ENCODE measurements around the gene BAMBI.
A peak's percentile ranks its signal among the peaks of the same experiment; 100 is the strongest.
"Not testable (repeated sequence)": the region's sequence is repeated elsewhere in the genome, so short reads cannot be mapped to it uniquely, and the experiment has no call there.

BAMBI gene, protein sequence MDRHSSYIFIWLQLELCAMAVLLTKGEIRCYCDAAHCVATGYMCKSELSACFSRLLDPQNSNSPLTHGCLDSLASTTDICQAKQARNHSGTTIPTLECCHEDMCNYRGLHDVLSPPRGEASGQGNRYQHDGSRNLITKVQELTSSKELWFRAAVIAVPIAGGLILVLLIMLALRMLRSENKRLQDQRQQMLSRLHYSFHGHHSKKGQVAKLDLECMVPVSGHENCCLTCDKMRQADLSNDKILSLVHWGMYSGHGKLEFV

DNA sequence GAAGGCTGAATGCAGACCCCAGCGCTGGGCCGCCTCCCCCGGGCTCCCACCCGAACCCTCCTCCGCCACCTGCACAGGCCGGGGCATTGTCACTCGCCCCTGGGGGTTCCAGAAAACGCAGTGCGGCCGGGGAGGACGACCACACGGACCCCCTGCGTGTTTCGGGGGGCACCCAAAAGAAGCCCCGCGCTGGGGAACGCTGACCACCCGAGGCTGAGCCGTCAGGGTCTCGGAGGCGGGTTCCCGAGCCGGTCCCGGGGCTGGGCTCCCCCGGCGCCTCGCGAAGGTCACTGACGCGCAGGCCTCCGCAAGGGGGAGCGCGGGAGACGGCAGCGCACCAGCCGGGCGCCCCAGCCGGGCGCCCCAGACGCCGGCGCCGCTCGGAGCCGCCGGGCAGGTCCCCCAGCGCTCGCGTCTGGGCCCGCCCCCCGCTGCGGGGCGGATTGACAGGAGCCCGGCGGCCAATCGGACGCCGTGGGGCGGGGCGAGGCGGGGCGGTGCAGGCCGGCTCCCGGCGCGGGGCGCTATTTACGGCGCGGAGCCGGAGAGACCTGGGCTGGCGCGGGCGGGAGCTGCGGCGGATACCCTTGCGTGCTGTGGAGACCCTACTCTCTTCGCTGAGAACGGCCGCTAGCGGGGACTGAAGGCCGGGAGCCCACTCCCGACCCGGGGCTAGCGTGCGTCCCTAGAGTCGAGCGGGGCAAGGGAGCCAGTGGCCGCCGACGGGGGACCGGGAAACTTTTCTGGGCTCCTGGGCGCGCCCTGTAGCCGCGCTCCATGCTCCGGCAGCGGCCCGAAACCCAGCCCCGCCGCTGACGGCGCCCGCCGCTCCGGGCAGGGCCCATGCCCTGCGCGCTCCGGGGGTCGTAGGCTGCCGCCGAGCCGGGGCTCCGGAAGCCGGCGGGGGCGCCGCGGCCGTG is at the start of gene BAMBI:
BAMBI (plus strand) TSS at position 554 of the 920 bp plus-strand sequence. CDS start 377 bp downstream, outside the sequence.
- peak; percentile 57 for DNase-seq

DNA sequence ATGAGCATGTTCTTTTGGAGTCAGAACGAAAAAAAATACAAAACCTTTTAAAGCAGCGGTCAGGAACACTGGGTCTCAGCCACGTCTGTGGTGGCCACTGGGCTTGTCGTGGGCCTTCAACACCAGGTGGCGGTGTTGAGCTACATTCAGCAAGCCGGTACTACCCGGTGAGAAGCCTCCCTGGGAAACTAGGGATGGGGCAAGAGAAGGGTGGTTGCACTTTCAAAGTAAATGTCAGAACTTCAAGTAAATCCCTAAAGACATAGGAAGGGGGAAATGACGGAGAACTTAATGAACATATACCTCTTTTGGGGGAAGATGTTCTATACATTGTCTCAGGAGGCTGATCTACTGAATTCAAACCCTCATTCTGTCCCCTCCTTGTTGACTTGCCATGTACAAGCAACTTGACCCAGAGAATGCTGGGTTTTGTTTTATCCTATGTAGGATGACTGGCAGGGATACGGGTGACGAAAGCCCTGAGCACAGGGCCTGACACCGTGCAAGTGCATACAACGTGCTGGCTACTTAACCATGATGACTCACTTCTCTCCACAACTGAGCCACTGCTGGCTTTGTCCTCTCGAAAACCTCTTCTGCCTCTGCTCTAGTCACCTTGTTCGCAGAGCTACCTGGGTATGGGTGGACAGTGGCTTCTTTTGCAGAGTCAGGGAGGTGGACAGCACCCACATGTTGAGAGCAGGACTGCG is 49.0 kb upstream of the BAMBI start:
- DNase-seq = no peak

DNA sequence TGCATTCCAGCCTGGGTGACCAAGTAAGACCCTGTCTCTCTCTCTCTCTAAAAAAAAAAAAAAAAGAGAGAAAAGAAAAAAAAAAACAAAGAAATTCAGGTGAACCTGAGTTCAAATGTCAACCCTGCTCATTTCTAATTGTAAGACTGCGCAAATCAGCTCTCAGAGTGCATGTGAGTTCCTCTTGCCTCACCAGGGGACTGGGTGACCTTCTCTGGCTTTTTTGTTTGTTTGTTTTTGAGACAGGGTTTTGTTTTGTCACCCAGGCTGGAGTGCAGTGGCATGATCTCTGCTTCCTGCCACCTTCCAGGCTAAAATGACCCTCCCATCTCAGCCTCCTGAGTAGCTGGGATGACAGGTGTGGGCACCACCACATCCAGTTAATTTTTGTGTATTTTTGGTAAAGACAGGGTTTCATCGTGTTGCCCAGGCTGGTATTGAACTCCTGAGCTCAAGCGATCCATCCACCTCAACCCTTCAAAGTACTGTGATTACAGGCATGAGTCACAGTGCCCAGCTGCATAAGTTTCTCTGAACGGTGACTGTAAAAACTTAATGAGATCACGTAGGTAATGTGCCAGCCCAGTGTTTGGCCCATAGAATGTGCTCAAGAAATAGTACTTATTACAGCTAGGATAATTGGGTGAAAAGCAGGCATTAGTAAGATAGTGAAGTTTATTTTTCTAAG is 45.3 kb upstream of the BAMBI start:
- DNase-seq = no peak

DNA sequence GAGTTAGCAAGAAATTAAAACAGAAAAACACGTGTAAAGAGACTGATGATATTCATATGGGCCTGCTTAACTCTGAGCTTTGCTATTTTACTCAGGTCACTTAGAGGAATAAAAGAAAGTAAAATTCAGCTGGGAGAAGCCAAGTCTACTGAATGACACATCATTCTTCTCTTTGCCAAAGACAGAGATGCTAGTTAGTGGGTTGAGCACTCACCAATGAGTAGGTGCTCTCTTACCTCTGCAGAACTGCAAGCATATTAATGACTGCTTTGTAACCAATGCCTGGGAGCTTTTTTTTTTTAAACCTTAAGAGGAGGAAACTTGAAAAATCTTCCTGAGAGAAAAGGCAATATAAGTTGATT is 44.8 kb upstream of the BAMBI start:
- DNase-seq = no peak

DNA sequence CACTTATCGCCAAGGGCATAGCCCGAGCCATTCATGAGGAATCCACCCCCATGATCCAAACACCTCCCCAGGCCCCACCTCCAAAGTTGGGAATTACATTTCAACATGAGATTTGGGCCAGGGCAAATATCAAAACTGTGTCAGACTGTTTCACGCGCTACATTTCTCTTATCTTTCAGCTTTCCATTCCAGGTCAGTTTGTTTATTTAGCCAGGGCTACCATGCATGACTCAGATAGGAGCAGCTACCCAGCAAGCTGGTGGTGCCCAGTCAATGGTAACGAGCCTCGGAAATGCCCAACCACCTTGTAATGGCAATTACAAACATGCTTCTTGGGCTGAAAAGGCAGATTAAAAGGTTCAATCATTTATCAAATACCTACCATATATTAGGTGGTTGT is 43.6 kb upstream of the BAMBI start:
- DNase-seq = no peak

DNA sequence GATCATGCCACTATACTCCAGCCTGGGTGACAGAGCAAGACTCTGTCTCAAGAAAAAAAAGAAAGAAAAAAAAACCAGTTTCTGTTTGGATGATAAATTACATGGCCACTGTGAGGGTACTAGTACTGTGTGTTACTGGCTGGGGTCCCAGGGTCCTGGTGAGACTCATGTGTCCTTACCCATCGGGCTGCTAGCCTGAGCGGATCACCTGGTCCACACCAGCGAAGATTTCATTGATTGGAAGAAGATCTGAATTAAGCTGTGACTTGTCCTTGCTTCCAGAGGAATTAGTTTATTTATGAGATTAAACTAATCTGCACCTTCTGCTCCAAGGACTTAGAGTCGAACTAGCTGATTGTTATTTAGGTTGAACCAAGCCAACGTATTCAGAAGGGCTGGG is 40.0 kb upstream of the BAMBI start:
- DNase-seq = no peak

DNA sequence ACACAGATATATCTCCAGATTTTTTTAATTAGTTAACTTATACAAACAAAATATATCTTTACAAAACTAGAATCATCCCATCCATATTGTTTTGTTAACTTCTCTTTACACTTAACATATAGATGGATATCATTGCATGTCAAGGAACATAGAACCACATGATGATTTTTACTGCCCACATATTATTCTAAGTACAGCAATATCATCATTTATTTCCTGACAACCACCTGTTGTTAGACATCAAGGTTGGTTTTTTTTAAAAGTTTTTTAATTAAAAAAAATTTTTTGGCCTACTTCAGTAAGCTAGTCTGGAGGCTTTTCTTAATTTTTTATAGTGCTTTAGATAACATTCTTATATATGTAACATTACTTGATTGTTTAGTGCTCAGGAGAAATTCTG is 38.9 kb upstream of the BAMBI start:
- DNase-seq = no peak

DNA sequence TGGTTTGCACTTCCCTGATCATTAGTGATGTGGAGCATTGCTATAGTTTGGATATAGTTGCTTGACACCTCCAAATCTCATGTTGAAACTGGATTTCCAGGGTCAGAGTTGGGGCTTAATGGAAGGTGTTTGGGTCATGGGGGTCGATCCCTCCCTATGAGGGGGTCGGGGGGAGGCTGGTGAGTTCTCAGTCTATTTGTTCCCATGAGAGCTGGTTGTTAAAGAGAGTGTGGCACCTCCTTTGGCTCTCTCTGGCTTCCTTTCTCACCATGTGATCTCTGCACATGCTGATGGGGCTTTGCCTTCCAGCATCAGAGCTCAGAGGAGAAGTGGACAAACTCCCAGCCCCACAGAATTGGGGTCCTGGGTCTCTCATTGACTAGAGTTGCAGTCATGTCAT is 36.8 kb upstream of the BAMBI start:
- DNase-seq = no peak

DNA sequence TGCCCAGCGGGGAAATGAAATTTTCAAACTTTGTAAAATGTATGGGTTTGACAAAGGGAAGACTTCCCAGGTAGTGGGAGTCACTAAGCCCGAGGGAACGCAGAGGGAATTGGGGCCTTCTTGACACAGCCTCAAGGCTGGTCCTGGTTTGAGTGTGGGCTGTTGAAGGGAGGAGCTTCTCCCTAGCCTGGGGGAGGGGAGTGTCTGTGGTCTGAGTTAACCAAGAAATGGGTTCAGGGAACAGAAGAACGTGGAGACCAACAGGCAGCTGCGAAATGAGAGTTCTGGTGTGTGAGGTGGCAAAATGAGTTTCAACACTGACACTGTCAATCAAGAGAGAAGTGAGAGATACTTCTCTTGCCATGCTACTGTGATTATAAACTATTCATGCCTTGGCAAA is 32.7 kb upstream of the BAMBI start:
- no peak for DNase-seq

DNA sequence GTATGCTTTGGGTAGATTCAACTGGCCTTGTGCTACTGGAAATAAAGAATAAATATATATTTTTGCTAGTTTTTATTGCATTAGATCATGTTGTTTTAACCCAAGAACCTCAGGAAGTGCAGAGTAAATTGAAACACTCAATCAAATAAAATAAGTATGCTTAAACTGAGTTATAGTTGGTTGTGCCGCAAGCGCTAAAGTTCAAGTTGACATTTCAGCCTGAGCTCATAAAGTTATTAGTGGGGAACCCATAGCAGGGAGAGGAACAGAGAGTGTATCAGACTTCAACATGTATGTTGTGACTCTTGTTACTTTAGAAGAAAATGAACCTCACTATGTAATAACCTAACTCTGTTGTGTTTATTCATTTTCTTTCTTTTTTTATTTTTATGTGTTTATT is 25.2 kb upstream of the BAMBI start:
- DNase-seq = no peak

DNA sequence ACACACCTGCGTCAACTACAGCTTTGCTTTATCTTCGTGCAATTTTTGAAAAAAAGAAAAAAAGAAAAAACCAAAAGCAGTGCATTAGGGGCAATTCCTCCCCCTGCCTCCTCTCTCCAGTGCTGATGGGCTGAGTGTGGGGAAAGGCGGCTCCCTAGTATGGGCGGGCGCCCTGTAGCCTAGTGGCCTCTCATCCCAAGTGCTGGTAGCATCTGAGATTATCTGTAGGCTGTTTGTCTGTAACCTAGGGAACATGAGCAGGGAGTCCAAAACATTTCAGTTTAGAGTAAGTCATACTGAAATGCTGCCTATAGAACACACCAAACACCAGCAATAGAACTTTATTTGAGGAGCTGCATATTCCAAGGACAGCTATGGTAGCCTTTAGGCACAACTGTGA is 24.6 kb upstream of the BAMBI start:
- DNase-seq = no peak

DNA sequence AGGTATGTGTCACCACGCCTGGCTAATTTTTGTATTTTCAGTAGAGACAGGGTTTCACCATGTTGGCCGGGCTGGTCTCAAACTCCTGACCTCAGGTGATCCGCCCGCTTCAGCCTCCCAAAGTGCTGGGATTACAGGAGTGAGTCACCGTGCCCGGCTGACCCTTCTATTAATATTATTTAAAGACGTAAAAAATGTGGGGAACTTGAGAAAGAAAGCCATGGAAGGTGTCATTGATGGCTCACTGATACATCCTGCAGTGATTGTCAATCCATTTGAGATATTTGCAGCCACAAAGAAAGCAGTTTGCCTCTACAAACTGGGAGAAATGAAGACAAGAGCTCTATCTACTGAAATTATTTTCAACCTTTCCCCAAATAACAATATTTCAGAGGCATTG is 18.5 kb upstream of the BAMBI start:
- not testable (repeated sequence) for DNase-seq

DNA sequence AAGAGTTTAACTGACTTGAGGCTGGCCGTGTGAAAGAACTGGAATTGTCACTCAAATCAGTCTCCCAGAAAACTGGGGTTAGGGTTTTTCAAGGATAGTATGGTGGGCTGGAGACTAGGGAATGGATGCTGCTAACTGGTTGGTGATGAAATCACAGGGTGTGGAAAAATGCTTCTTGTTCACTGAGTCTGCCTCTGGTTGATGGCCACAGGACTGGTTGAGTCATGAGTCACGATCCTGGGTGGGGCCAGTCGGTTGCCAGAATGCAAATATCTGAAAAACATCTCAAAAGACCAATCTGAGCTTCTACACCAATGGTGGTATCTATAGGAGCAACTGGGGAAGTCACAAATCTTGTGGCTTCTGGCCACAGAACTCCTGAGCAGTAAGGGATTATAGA is 16.3 kb upstream of the BAMBI start:
- DNase-seq = no peak

DNA sequence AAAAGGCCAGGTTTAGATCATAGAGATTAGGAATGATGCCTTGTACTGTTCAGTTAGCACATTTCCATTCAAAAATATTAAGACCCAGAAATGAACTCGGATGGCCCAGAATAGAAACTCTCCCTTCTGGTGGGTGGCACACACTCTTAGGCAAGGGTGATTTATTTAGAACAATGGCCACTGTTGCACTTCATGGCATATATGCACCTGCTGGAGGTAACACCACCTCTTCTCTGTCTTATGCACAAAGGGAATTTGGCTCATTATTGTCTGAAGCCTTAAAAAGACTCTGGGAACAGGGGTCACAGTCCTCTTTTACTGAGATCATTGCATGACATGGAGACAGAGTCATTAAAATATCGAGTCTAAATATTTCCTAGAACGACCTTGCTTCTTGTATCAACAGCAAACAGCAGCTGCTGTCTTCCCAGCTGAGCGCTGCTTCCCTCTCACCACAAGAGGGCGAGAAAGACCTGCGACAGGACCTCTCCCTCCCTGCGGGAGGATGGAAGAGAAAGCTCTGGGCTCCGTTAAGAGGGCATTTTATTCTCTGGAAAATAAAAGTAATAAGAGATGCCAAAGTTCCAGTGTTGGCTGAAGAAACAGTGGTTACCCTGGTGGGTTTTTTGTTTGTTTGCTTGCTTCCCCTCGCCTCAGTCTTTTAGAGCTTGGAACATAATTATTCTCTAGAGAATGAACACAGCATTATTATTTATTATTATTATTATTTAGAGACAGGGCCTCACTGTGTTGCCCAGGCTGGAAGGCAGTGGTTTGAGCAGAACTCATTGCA is 13.5 kb upstream of the BAMBI start:
- DNase-seq = peak; percentile 15

DNA sequence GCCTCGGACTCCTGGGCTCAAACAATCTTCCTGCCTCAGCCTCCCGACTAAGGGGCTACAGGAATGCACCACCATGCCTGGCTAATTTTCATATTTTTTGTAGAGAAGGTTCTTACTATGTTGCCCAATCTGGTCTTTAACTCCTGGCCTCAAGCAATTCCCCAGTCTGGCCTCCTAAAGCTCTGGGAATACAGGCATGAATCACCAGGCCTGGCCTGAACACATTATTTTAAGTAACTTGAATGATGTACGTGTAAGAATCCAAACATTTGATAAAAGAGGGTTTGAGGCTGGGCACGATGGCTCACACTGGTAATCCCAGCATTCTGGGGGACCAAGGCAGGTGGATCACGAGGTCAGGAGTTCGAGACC is 13.0 kb upstream of the BAMBI start:
- no peak for DNase-seq

DNA sequence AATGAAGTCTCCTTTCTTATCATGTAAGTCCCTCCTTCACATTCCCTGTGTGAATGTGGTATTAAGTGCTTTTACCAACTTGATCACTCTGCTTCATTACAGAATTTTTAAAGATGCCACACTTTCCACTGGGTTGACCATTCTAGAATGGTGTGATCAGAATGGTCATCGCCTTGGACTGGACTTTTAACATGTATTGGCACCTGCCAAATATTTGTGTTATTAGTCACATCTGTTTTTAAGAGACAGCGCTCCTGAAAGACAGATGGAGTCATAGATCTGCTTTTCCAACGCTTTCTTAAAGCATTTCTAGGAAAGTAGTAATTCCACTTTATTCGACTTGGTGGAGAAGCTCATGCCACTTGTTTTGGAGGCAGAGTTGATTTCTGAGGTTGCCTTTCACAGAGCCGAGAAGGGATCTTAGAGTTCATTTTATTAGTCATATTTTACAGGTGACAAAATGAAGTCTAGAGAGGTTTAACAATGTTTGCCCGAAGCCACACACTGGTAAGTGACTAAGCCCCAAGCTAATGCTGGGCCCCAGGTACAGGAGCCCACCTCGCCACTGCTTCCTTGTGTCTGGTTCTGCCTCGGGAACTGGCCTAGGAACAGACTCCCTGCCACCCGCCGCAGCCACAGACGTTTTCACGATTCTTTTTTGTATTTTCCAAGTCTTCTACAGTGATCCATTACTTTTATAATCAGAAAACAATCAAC is 10.4 kb upstream of the BAMBI start:
- DNase-seq = no peak

DNA sequence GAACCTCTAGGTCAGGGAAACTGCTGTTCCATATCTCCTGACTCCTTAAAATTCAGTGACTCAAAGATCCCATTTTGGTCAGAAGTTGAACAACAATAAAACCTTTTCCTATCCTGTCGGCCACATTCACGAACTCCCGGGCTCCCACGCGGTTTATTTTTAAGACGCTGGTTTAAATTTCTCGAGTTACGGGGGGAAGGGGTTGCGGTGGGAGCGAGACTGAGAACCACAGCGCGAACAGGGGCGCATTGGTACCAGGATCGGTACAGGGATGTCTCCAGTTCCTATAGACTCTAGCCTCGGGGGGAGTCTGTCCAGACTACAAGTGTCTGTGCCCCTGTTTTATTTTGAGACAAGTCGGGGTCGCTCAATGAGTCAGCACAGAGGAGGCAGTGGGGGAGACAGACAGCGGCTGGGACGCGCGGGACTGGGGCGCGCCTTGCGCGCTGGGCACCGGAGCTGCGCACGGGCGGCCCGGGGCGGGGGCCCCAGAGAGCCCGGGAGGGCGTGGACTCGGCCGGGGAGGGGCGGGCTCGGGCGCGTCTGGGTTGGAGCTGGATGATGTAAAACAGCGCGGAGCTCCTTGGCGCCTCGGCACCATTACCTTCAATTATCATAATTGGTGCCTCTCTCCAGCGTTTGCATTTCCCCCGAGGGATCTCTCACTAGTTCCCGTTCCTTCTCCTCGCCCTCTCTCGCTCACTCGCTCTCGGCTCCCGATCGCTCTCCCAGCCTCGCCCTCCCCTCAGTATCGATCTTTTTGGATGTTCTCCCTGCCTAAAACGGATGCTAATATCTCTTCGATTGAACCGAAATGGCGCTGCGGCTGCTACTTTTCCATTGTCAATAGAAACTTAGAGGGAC is 8.7 kb upstream of the BAMBI start:
- DNase-seq = no peak

DNA sequence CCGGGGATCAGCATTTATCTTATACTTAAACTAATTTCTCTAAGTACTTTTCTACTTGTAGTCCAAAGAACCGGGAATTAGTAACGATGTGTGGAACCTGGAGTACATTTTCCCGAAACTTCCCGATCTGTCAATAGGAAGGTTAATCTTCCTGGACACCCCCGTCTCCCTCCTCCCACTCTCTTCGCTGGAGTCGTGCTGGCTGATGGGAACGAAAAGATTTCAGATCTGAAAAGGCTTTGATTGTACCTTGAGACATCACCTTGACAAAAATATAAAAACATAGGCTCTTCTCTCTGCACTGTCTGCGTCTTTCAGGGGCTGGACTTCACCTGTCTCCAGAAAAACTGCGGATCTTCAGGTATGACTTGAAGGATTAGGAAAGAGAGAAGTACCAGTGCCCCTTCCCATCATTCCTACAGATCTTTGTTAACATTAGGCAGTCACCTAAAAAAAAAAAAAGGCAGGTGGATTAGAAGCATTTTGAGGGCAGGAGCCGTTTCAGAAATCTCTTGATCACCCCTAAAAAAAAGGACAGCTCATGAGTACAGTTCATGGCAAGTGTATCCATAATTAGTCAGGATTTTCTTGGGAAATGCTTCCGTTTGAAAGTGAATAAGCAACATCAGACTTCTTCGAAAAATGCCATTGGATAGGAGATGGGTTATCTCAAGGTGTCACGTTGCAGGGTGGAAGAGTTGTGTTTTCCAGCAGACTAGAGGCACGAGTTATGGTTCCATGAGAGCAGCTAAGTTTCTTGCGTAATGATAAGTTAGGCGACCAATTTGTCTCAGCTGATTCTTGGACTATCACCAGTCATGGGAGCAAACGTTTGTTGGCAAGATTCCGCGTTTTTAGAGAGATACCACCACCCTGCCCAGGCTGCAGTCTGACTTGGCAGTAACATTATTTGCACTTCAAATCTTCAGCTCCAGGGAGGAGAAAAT is 7.8 kb upstream of the BAMBI start:
- no peak for DNase-seq

DNA sequence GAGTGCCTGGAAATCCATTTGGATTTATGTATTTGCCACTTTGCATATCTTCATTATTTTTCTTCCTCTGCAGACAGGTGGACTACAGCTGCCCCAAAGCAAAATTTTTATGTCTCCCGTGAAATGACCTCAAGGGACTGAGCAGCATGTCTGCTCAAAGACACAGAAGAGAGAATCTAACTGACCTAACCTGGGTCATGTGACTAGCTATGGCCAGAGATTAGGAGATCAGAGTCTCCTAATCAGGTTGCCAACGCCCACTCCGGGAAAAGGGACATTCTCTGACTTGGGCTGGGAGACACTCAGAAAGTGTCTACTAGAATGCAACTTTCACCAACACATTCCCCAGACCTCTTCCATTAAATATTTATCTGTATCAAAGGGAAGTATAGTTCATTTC is 2.5 kb upstream of the BAMBI start:
- DNase-seq = no peak

Data from GF-D8 (cell line).